OCI-M1 (cell line): ENCODE measurements around the gene OR2B3.
"Not testable (repeated sequence)": the region's sequence is repeated elsewhere in the genome, so short reads cannot be mapped to it uniquely, and the experiment has no call there.

ENCODE experiments used
- DNase-seq: peaks from one replicate; lab custom pipeline; 2025; lab: John Stamatoyannopoulos, UW

The OR2B3 gene, protein sequence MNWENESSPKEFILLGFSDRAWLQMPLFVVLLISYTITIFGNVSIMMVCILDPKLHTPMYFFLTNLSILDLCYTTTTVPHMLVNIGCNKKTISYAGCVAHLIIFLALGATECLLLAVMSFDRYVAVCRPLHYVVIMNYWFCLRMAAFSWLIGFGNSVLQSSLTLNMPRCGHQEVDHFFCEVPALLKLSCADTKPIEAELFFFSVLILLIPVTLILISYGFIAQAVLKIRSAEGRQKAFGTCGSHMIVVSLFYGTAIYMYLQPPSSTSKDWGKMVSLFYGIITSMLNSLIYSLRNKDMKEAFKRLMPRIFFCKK

DNA sequence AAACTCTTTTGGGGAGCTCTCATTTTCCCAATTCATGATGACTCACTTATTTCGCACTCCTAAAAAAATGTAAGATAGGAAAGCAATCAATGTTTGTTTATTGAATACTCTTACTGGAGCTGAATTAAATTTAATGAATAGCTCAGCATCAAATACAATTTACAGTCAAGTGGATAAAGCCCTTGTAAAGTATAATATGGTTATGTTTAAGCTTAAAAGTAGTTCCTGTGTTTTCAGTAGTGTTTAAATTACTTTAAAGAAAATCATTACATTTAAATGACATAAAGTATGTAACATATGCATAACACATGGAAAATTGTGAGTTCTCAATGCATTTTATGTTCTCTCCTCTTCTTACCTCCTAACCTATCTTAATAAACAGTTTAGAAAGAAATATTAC lies at the start of gene OR2B3:
Gene OR2B3, minus strand, starts transcription at position 101 of the 400 bp plus-strand sequence. Its CDS starts 65 bp downstream, at position 36.
- no peak for DNase-seq

DNA sequence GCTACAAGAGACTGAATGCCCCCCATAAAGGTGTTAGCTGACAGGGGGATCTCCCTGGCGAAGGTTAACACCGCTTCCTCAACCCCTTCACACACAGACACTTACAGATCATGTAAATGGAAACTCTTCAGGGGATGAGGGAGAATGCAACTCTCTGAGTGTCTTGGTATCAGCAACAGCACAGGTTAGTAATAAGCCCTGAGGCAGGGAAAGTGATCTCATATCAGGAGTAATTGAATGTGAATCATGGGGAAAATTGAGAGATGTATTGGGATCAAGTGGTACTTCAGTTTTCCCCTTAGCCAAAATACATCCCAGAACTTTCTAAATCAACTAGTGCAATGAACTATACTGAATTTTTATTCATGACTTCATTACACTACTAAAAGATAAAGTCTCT lies 44.6 kb upstream of the OR2B3 start:
- no peak for DNase-seq

DNA sequence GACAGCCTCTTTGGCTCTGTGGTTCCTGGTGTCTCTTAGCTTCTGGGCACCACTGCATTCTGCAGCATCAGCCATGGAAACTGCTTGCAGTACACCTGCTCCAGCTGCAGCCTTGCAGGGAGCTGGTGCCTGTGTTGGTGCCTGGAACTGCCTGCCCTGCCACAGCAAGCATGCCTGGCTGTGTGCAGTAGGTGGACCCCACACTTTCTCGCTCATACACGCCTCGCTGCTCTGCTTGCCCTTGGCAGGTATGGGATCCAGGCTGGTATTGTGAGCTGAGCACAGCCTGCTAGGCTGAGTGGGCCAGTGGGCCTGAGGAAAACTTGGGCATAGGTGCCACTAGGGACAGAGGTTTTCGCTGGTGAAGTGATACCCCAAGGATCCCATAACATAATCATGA lies 43.5 kb upstream of the OR2B3 start:
- DNase-seq: no peak

DNA sequence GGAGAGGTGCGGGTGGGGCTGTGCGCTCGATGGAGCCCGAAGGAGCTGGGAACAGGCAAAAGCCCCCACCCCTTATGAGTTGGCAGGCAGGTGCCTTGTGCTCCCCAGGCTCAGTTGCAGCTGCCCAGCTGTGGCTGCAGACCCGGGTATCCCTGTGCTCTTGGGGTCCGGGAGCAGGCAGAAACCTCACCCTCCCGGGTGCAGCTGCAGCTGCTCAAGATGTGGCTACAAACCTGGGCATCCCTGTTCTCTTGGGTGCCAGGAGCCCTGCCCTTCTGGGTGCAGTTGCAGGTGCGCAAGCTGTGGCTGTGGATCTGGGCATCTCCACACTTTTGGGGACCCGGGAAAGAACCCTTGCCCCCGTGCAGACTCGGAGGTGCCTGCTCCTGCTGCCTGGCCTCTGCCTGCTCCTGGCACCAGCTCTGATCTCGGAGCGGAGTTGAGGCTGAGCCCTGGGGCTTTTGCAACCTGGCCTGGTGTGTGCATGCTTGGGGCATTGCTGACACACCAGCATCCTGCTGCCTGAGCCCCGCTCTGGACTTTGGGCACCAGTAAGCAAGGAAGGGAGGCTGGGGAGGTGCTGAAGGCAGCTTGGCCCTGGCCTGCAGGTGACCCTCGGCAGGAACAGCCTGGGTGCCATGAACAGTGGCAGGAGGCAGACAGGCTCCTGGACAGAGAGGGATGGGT lies 42.4 kb upstream of the OR2B3 start:
- no peak for DNase-seq

DNA sequence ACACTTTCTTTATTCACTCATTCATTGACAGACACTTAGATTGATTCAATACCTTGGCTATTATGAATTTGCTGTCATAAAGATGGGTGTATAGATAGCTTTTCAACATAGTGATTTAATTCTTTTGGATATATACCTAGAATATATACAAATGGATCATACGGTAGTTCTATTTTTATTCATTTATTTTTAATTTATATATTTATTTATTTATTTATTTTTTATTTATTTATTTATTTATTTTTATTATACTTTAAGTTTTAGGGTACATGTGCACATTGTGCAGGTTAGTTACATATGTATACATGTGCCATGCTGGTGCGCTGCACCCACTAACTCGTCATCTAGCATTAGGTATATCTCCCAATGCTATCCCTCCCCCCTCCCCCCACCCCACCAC lies 27.9 kb upstream of the OR2B3 start:
- DNase-seq: not testable (repeated sequence)

DNA sequence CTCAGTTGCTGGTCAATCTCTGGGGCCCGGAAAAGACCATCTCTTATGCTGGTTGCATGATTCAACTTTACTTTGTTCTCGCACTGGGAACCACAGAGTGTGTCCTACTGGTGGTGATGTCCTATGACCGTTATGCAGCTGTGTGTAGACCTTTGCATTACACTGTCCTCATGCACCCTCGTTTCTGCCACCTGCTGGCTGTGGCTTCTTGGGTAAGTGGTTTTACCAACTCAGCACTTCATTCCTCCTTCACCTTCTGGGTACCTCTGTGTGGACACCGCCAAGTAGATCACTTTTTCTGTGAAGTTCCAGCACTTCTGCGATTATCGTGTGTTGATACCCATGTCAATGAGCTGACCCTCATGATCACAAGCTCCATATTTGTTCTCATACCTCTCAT lies 25.0 kb upstream of the OR2B3 start:
- DNase-seq: peak; percentile 26

DNA sequence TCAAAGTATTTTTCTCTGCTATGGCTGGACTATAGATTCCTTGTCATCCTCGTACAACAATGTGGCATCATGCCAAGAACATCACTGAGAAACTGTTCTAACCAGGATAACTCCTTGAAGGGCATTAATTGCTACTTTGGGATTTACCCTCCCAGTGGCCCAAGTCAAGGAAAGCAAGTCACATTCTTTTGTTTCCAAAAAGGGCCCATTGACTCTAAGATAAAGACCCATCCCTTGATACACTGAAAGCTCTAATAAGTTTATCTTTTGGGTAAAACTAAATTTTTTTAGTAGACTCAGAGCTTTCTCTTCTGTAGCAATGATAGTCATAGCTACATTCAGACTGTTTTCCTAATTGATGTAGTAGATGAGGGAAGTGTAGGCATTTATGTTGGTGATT lies 20.6 kb upstream of the OR2B3 start, which contains the start of gene OR2J3:
Gene OR2J3, plus strand, starts transcription at position 301 of the 400 bp plus-strand sequence. CDS start 3,833 bp downstream, outside the sequence.
- no peak for DNase-seq

DNA sequence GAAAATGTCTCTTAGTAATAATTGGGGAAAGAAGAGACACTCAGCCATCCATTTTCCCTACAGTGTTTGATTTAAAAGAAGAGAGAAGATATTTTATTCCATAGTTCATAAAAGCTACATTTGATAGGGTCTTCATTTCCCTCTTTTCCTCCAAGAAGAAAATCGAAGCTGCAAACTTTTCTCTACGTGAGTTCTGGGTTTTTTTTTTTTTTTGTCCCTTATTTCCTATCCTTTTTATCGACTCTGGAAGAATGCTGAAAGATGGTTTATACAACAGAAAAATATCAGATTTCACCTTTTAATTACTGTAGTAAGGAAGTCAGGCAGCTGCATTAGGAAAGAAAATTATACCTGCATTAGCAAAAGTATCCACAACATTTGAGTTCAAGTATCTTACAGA lies 12.1 kb upstream of the OR2B3 start, which contains the start of gene OR2J1:
Gene OR2J1, plus strand, starts transcription at position 301 of the 400 bp plus-strand sequence. CDS start 1,453 bp downstream, outside the sequence.
- DNase-seq: no peak

DNA sequence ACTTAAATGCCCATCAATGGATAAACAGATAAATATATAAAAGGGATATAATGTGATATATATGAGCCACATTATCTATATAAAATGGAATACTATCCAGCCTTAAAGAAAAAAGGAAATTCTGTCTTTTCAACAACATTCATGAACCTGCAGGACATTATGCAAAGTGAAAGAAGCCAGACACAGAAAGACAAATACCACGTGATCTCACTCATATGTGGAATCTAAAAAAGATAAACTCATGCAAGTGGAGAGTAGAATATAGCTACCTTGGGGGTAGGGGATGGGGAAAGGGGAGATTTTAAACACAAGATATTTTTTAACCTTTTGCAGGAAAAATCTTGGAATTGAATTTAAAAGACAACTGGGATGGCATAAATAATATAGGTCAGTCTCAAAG lies 10.7 kb upstream of the OR2B3 start:
- DNase-seq: no peak

DNA sequence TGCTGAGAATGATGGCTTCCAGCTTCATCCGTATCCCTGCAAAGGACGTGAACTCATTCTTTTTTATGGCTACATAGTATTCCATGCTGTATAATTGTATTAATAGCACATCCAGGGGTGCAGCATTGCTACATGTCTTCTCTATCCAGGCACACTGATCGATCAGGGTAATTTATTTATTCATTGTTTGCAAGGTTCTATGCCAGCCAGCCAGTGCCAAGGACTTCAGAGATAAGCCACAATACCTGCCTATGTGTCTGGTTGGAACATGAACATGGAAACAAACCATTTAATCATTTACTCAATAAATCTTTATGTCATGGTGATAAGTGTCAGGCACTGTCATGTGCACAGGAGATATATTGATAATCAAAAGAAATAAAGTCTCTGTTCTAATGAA lies 5.8 kb upstream of the OR2B3 start:
- DNase-seq: no peak

DNA sequence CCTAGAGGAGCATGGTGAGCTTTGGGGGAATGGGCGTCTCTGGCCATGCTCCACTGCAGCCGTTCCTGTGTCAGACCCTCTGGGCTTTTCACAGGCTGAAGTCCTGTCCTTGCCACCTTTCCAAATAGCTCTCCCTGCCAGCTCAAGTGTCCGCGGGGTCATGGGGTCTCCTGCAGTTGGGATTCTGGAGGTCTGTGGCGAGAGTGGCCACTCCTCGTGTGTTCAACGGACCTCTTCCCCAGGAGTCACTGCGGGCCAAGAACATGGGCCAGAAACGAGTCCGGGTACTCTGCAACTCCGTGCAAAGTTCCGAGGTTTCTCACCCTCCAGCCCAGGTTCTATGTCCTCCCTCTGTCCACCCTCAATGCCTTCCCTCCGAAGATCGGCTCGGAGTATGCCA lies 4.7 kb downstream of the OR2B3 start:
- no peak for DNase-seq

DNA sequence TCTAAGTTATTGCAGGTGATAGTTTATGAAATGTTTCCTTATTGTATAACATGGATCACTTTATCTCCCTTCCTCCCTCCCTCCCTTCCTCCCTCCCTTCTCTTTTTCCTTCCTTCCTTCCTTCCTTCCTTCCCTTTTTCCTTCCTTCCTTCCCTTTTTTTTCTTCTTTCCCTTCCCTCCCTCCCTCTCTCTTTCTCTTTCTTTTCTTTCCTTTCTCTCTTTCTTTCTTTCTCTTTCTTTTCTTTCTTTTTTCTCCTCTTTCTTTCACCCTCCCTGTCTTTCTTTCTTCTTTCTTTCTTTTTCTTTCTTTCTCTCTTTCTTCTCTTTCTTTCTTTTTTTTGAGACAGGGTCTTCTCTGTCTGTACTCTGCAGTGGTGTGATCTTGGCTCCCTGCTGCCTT lies 5.8 kb downstream of the OR2B3 start:
- DNase-seq: no peak

DNA sequence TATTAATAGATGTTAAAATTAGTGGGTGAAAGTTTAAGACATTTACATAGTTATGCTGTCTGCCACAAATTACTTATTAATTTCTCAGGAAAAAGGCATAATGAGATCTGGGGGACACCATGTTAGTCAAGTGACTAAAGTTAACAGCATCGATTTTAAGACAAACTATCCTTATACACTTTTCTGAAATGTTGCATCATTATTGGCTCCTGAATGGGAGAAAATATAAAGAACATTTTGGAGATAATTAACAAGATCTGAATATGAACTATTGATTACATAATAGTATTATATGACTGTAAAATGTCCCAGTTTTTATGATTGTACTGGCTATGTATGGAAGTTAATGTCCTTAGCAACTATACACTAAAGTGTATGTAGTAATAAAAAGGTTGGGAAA lies 7.9 kb downstream of the OR2B3 start:
- no peak for DNase-seq

DNA sequence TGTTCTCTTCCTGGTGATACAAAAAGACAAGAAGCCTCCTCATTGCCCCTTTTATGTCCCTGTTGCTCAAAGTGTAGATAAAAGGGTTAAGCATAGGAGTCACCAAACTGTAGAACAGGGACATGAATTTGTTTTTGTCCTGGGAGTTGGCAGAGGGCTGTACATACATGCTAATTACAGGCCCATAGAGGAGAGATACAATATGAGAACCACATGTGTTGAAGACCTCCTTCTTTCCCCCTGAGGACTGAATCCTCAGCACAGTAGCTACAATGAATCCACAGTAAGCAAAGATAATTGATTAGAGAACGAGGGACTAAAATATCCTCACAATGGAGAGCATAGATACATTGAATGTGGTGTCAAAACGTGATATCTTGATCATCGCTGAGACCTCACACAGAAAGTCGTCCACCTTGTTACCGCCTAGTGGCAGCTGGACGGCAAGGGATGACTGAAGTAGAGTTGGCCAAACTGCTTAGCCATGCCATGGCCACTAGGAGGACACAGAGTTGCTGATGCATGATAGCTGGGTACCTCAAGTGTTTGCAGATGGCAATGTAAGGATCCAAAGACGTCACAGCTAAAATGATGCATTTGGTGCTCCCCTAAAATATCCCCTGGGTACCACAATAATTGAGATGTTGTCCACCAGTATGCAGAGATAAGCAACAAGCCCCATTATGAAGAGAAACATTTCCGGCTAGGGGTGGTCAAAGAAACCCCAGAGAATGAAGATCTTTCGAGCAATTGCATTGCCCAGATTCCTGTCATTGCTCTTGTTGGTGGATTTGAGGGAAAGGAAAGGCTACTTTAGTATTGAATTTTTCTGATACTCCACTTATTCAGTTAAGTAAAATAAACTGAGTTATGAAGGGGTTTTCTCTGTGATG lies 15.0 kb downstream of the OR2B3 start:
- peak; percentile 66 for DNase-seq

DNA sequence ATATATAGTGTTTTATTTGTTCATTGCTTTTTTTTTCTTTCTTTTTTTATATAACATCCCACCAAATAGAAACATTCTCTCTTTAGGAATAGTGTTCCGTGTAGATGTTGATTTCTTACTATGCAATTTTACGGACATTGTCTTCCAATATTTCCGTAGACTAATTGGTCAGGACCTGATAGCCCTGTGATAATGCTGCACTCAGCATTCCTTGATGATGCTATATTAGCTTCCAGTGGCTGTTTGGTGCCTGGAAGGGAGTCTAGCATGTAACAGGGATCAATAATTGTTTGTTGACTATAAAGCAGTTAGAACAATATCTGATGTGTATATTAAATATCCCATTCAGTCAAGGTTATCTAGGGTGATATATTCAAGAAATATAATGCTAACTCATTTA lies 35.4 kb downstream of the OR2B3 start:
- DNase-seq: no peak

DNA sequence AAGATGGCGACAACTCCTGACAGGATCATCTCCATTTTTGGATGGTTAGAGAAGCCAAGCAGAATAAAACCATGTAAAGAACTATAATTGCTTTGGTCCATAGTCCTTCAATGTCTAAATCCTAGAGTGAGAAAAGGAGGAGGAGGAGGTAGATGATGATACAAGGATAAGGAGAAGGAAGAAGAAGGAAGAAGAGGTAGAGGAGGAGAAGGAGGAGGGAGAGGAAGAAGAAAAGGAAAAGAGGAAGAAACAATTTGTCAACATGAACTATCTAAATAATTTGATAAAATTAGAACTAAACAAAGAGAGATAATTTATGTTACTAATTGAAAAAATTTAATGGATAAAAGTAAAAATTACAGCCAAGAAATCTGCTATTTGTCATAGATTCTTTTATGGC lies 42.0 kb downstream of the OR2B3 start, which contains the start of gene OR2W1:
Gene OR2W1, minus strand, starts transcription at position 101 of the 400 bp plus-strand sequence. Its CDS starts 0 bp downstream, at position 101.
- DNase-seq: no peak
